GM19468 (cell line): ENCODE data around the gene CCDC97.
"Not testable (repeated sequence)": the region's sequence is repeated elsewhere in the genome, so short reads cannot be mapped to it uniquely, and the experiment has no call there.

Source experiments
- ATAC-seq: cut with Tn5 transposase; IDR thresholded peaks from one replicate; pipeline ENCODE4 v1.9.1; 2021; ENCODE audit warnings: mild to moderate bottlenecking, moderate library complexity, moderate number of reproducible peaks; ENCODE audit not compliant: unreplicated experiment; ENCODE audit errors: extremely low read depth

The CCDC97 gene

GRCh38 chr19:41330946-41331678 lies 21.1 kb downstream of the CCDC97 start:
- no peak for ATAC-seq

- no peak for ATAC-seq
Observed at GRCh38 chr19:41332000-41332399, 22.0 kb downstream of the CCDC97 start.

GRCh38 chr19:41332468-41332867 lies 22.5 kb downstream of the CCDC97 start:
- no peak for ATAC-seq

- no peak for ATAC-seq
Observed at GRCh38 chr19:41334793-41335192, 24.8 kb downstream of the CCDC97 start.

- ATAC-seq = no peak
Observed at GRCh38 chr19:41335467-41335866, 25.5 kb downstream of the CCDC97 start.

DNA sequence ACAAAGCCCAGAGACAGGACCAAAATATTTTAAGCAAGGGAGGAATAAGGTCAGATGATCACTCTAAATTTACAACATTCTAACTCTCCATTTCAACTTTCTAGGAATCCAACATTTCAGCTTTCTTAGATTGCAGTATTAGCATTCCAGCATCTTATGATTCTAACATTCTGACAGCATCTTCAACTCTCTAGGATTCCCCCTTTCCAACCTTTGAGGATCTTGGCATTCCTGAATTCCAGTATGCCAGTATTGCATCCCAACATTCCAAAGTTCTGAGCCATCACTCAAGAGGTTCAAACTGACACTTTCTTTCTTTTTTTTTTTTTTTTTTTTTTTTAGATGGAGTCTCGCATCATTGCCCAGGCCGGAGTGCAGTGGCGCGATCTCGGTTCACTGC lies 30.0 kb downstream of the CCDC97 start:
- no peak for ATAC-seq

GRCh38 chr19:41341669-41342490 lies 31.9 kb downstream of the CCDC97 start:
- no peak for ATAC-seq

- no peak for ATAC-seq
Observed at GRCh38 chr19:41344162-41344561, 34.2 kb downstream of the CCDC97 start.

DNA sequence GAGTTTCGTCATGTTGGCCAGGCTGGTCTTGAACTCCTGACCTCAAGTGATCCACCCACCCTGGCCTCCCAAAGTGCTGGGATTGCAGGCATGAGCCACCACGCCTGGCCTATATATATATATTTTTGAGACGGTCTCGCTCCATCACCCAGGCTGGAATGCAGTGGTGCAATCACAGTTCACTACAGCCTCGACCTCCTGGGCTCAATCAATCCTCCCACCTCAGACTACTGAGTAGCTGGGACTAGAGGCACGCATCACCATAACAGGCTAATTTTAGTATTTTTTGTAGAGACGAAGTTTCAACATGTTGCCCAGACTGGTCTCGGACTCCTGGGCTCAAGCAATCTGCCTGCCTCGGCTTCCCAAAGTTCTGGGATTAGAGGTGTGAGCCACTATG lies 36.9 kb downstream of the CCDC97 start:
- not testable (repeated sequence) for ATAC-seq

GRCh38 chr19:41350735-41351338 lies 40.9 kb downstream of the CCDC97 start:
- ATAC-seq = no peak

GRCh38 chr19:41351339-41352245 lies 41.6 kb downstream of the CCDC97 start:
- ATAC-seq = peak; percentile 16

GRCh38 chr19:41352279-41352608 lies 42.3 kb downstream of the CCDC97 start:
- ATAC-seq = no peak

DNA sequence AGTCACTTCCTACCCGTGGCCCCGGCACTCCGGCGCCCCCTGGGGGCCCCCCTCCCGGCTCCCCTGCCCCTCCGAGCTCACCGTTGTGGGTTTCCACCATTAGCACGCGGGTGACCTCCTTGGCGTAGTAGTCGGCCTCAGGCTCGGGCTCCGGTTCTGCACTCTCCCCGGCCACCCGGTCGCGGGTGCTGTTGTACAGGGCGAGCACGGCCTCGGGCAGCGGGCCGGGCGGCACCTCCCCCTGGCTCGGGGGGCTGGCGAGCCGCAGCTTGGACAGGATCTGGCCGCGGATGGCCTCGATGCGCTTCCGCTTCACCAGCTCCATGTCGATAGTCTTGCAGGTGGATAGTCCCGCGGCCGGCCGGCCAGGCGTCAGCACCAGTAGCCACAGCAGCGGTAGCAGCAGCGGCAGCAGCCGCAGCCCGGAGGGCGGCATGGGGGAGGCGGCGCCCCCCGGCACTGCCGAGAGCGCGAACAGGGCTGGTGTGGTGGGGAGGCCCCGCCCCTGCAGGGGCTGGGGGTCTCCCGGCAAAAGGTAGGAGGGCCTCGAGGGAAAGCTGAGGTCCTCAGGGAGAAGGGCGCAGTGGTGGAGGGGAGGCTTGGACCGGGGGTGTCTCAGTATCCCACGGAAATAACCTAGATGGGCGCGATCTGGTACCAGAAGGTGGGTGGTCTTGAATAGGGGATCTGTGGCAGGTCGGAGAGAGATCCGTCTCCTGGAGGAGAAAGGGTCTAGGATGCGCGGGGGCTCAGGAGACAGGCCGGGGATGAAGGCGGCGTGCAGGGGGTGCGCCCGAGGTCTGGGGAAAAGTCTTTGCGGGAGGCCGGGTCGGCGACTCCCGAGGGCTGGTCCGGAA lies 42.9 kb downstream of the CCDC97 start:
- ATAC-seq = no peak

GRCh38 chr19:41353466-41354342 lies 43.7 kb downstream of the CCDC97 start, which contains the start of gene TGFB1:
TGFB1 (minus strand) TSS chr19:41353922; CDS start chr19:41353044, 878 bp downstream.
- ATAC-seq = peak; percentile 42

- no peak for ATAC-seq
Observed at GRCh38 chr19:41354343-41354953, 44.5 kb downstream of the CCDC97 start.

- ATAC-seq = no peak
Observed at GRCh38 chr19:41355035-41355434, 45.1 kb downstream of the CCDC97 start.

DNA sequence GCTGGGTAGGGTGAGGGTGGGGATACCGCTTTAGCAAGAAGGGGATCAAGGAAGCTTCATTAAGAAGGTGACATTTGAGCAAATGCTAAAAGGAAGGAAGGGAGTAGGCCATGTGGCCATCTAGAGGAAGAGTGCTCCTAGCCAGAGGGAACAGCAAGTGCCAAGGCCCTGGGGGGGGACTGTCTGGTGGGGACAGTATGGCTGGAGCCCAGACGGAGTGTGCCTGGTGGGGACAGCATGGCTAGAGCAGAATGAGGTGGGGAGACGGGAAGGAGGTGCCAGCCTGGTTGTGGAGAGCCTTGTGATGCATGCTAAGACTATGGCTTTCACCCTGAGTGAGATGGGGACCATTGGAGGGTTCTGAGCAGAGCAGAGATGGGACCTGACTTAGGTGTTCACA lies 45.8 kb downstream of the CCDC97 start:
- no peak for ATAC-seq
